ENCODE data around the gene CXCL11.

GRCh38 chr4:76072760-76073159 lies 36.9 kb upstream of the CXCL11 start:
- TF ChIP-seq POLR2AphosphoS5 (IDR thresholded peaks at IDR 0.05; ENCODE audit: borderline replicate concordance, low read depth, low read length) (no peak), EZH2 (IDR thresholded peaks at IDR 0.05) (no peak), FOXP2 (optimal IDR thresholded peaks at IDR 0.05; ENCODE audit: control extremely low read depth, extremely low read length, insufficient read depth) (no peak)

Measured in SK-N-MC (cell line).